ENCODE measurements around the gene NDUFS8.

DNA sequence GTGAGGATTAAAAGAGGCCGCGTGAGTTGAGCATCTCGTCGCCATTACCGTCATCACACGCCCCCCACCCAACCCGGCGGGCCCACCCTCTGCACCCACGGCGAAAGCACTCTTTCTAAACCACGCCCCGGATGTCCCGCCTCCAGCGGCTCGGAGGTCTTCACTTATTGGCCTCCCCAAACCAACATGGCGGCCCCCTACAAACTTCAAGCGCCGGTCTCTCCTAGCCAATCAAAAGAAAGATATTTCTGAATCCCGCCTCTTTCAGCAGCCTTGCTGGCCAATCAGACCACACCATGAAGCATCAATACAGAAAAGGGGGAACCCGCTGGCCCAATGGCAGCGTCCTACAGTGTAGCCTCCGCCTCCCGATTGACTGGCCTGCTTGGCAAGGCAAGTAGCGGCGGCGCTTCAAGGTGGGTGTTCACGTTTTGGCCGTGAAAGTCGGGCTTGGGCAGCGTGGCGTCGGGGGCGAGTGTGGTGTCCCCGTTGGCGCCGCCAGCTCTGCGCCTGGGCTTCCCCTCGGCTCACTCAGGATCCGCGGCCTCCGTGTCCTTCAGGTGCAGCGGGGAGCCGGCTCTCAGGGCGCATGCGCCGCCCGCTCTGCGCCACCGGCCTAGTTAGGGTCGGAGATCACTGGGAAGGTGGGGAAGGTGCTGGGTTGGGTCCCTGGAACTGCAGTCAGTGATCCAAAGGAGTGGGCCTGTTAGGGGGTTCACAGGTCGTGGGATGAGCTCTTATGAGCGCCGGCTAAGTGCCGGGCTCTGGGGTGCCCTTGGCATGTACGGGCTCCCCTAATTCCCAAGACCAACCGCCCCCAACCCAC, at the start of gene NDUFS8:
- TF ChIP-seq SMAD3 (CRISPR knock-in tag; IDR thresholded peaks at IDR 0.05; ENCODE audit: borderline replicate concordance), result no peak
- TF ChIP-seq, protein P1, sequence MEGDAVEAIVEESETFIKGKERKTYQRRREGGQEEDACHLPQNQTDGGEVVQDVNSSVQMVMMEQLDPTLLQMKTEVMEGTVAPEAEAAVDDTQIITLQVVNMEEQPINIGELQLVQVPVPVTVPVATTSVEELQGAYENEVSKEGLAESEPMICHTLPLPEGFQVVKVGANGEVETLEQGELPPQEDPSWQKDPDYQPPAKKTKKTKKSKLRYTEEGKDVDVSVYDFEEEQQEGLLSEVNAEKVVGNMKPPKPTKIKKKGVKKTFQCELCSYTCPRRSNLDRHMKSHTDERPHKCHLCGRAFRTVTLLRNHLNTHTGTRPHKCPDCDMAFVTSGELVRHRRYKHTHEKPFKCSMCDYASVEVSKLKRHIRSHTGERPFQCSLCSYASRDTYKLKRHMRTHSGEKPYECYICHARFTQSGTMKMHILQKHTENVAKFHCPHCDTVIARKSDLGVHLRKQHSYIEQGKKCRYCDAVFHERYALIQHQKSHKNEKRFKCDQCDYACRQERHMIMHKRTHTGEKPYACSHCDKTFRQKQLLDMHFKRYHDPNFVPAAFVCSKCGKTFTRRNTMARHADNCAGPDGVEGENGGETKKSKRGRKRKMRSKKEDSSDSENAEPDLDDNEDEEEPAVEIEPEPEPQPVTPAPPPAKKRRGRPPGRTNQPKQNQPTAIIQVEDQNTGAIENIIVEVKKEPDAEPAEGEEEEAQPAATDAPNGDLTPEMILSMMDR (IDR thresholded peaks at IDR 0.05), result no peak
- peak; percentile 47; the same call in 1 of the 2 replicates for TF ChIP-seq SP1 (CRISPR knock-in tag; conservative IDR thresholded peaks at IDR 0.05)
- TF ChIP-seq FOXP1 (CRISPR knock-in tag; IDR thresholded peaks at IDR 0.05; ENCODE audit: borderline replicate concordance), result peak; percentile 78
- TF ChIP-seq, protein P2, sequence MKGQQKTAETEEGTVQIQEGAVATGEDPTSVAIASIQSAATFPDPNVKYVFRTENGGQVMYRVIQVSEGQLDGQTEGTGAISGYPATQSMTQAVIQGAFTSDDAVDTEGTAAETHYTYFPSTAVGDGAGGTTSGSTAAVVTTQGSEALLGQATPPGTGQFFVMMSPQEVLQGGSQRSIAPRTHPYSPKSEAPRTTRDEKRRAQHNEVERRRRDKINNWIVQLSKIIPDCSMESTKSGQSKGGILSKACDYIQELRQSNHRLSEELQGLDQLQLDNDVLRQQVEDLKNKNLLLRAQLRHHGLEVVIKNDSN (CRISPR knock-in tag; IDR thresholded peaks at IDR 0.05), result no peak
- TF ChIP-seq ZNF232 (CRISPR knock-in tag; IDR thresholded peaks at IDR 0.05), result no peak
- TF ChIP-seq OVOL2 (CRISPR knock-in tag; IDR thresholded peaks at IDR 0.05; ENCODE audit: borderline replicate concordance), result no peak
- TF ChIP-seq, protein P3, sequence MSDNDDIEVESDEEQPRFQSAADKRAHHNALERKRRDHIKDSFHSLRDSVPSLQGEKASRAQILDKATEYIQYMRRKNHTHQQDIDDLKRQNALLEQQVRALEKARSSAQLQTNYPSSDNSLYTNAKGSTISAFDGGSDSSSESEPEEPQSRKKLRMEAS (CRISPR knock-in tag; IDR thresholded peaks at IDR 0.05), result no peak
- TF ChIP-seq, protein P4, sequence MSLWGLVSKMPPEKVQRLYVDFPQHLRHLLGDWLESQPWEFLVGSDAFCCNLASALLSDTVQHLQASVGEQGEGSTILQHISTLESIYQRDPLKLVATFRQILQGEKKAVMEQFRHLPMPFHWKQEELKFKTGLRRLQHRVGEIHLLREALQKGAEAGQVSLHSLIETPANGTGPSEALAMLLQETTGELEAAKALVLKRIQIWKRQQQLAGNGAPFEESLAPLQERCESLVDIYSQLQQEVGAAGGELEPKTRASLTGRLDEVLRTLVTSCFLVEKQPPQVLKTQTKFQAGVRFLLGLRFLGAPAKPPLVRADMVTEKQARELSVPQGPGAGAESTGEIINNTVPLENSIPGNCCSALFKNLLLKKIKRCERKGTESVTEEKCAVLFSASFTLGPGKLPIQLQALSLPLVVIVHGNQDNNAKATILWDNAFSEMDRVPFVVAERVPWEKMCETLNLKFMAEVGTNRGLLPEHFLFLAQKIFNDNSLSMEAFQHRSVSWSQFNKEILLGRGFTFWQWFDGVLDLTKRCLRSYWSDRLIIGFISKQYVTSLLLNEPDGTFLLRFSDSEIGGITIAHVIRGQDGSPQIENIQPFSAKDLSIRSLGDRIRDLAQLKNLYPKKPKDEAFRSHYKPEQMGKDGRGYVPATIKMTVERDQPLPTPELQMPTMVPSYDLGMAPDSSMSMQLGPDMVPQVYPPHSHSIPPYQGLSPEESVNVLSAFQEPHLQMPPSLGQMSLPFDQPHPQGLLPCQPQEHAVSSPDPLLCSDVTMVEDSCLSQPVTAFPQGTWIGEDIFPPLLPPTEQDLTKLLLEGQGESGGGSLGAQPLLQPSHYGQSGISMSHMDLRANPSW (CRISPR knock-in tag; conservative IDR thresholded peaks at IDR 0.05; ENCODE audit: low read depth), result no peak
- no peak for TF ChIP-seq IRF2 (CRISPR knock-in tag; IDR thresholded peaks at IDR 0.05; ENCODE audit: borderline replicate concordance, low read depth)
- no peak for TF ChIP-seq KAT7 (CRISPR knock-in tag; IDR thresholded peaks at IDR 0.05; ENCODE audit: borderline replicate concordance)
- TF ChIP-seq, protein P5, sequence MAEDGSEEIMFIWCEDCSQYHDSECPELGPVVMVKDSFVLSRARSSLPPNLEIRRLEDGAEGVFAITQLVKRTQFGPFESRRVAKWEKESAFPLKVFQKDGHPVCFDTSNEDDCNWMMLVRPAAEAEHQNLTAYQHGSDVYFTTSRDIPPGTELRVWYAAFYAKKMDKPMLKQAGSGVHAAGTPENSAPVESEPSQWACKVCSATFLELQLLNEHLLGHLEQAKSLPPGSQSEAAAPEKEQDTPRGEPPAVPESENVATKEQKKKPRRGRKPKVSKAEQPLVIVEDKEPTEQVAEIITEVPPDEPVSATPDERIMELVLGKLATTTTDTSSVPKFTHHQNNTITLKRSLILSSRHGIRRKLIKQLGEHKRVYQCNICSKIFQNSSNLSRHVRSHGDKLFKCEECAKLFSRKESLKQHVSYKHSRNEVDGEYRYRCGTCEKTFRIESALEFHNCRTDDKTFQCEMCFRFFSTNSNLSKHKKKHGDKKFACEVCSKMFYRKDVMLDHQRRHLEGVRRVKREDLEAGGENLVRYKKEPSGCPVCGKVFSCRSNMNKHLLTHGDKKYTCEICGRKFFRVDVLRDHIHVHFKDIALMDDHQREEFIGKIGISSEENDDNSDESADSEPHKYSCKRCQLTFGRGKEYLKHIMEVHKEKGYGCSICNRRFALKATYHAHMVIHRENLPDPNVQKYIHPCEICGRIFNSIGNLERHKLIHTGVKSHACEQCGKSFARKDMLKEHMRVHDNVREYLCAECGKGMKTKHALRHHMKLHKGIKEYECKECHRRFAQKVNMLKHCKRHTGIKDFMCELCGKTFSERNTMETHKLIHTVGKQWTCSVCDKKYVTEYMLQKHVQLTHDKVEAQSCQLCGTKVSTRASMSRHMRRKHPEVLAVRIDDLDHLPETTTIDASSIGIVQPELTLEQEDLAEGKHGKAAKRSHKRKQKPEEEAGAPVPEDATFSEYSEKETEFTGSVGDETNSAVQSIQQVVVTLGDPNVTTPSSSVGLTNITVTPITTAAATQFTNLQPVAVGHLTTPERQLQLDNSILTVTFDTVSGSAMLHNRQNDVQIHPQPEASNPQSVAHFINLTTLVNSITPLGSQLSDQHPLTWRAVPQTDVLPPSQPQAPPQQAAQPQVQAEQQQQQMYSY (CRISPR knock-in tag; IDR thresholded peaks at IDR 0.05), result no peak
- TF ChIP-seq ZNF416 (CRISPR knock-in tag; IDR thresholded peaks at IDR 0.05), result no peak

Data from WTC11 (cell line).